Measurements from ENCODE around the gene LELP1. TPM values are rescaled to one million over a fixed set of nuclear protein-coding genes. Genes with fewer than 3 reads are reported as not detected.
"Not testable (repeated sequence)": the region's sequence is repeated elsewhere in the genome, so short reads cannot be mapped to it uniquely, and the experiment has no call there.

LELP1 gene
- total and polyA plus RNA-seq, 9 of the 15 experiments (the other 6 are each of a cell fraction or from before 2014, with no cell fraction given): not detected

DNA sequence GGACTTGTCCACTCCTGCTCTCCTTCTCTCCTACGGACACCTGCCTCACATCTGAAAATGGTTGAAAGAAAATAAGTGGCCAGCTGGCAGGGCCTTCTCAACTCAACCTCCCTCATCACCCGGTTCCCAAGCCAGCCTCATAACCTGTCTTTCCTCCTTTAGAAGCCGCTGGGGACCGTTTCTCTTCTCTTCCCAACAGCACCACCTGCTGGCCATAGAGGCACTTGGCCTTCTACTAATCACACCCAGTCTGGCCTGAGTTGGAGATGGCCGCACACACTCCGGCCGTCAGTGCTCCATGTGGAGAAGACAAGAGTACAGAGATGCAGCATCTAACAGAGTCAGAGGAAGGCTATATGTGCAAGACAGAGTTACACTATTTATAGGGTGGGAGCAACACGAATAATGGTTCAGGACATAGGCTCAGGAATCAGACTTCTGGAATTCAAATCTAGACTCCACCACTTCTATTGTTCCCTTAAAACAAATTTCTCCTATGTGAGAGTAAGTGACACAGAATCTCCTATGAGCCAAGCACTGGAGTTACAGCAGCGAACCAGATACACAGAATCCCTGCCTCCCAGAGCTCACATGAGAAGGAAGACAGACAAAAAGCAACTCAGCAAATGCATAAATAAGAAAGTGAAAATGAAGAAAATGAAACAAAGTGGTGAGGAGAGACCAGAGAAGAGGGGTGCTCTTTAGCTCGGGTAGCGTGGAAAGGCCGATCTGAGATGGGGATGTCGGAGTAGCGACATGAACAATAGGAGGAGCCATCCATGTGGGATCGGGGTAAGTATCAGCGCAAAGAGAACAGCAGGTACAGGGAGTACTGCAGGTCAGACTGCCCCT lies 20.0 kb downstream of the LELP1 start:
- H3K9me3 ChIP-seq (replicated peaks; ENCODE audit: control insufficient read depth, insufficient read depth, low read depth, low read length); H3K4me3 ChIP-seq; H3K4me2 ChIP-seq (ENCODE audit: insufficient read depth, low read length); H3K9ac ChIP-seq (ENCODE audit: insufficient read depth in 1 of 2, low read depth in 2 of 2, low read length in 2 of 2); POLR2A ChIA-PET; BruUV-seq (replicated peaks); H2AFZ ChIP-seq (ENCODE audit: low read depth, low read length); H3K79me2 ChIP-seq (ENCODE audit: control insufficient read depth, insufficient read depth, low read length); H3K36me3 ChIP-seq (ENCODE audit: control insufficient read depth, insufficient read depth, low read length); H3K27ac ChIP-seq (ENCODE audit: extremely low read depth, low read depth, low read length); H3K9me1 ChIP-seq (ENCODE audit: control insufficient read depth, insufficient read depth, low read length); H4K20me1 ChIP-seq (replicated peaks; ENCODE audit: control insufficient read depth, insufficient read depth, low read length); H3K4me1 ChIP-seq (replicated peaks in 1 of 2; ENCODE audit: control insufficient read depth in 2 of 2, insufficient read depth in 2 of 2, low read length in 2 of 2): not testable (repeated sequence)
- WGBS (ENCODE audit: insufficient coverage, low coverage, missing lambda C conversion rate): under 1% methylated on average over 15 of the region's 16 CpGs
- peak; percentile 99 for FAIRE-seq
- peak; percentile 99 for ATAC-seq
- CTCF ChIA-PET (ENCODE audit: low intra/inter-chr PET ratio): interaction anchor here (0.7 to 2.0 kb wide), 3 partner anchors 263 to 353 kb away, joined by 3 to 12 read pairs (median 3); no protein-coding TSS in a partner anchor
- peaks cover 2 to 20% of the 10 kb centered on the region in 2 experiments; a peak in 1 of 5 replicates for H3K27me3 ChIP-seq (ENCODE audit: control insufficient read depth in 2 of 2, insufficient read depth in 2 of 2, low read length in 2 of 2)
- intact Hi-C loops (cut with micrococcal nuclease): loop anchor here (2.0 to 10.0 kb wide), 3 partner anchors 262 to 571 kb away; partner anchors contain the start of gene SMCP
- in situ Hi-C loops (cut with MboI): loop anchor here (10.0 kb wide), 2 partner anchors 348 to 568 kb away; partner anchors contain the start of gene SMCP
- peak; percentile 38 to 63 (median 47) for DNase-seq (ENCODE audit: extremely low read depth in 1 of 4, low spot score in 3 of 4)
- TF ChIP-seq MAZ (CRISPR knock-in tag; conservative IDR thresholded peaks at IDR 0.05 in 1 of 2, IDR thresholded peaks at IDR 0.05 in 1 of 2) (0 out of 4 replicates have a peak, but pooled peaks of 1 of the 2 experiments have one; percentile 29), STAG1 (CRISPR knock-in tag; IDR thresholded peaks at IDR 0.05; ENCODE audit: borderline replicate concordance) (peak; percentile 37; the same call in 1 of the 2 replicates), SMC3 (conservative IDR thresholded peaks at IDR 0.05; ENCODE audit: insufficient read depth, low read depth, low read length) (peak; percentile 47; the same call in 1 of the 2 replicates)
- TF ChIP-seq, protein P1, sequence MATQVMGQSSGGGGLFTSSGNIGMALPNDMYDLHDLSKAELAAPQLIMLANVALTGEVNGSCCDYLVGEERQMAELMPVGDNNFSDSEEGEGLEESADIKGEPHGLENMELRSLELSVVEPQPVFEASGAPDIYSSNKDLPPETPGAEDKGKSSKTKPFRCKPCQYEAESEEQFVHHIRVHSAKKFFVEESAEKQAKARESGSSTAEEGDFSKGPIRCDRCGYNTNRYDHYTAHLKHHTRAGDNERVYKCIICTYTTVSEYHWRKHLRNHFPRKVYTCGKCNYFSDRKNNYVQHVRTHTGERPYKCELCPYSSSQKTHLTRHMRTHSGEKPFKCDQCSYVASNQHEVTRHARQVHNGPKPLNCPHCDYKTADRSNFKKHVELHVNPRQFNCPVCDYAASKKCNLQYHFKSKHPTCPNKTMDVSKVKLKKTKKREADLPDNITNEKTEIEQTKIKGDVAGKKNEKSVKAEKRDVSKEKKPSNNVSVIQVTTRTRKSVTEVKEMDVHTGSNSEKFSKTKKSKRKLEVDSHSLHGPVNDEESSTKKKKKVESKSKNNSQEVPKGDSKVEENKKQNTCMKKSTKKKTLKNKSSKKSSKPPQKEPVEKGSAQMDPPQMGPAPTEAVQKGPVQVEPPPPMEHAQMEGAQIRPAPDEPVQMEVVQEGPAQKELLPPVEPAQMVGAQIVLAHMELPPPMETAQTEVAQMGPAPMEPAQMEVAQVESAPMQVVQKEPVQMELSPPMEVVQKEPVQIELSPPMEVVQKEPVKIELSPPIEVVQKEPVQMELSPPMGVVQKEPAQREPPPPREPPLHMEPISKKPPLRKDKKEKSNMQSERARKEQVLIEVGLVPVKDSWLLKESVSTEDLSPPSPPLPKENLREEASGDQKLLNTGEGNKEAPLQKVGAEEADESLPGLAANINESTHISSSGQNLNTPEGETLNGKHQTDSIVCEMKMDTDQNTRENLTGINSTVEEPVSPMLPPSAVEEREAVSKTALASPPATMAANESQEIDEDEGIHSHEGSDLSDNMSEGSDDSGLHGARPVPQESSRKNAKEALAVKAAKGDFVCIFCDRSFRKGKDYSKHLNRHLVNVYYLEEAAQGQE (IDR thresholded peaks at IDR 0.05; ENCODE audit: borderline replicate concordance): peak; percentile 46; the same call in 1 of the 2 replicates
- TF ChIP-seq, protein P1 (CRISPR knock-in tag; IDR thresholded peaks at IDR 0.05; ENCODE audit: low read depth): not testable (repeated sequence)
- TF ChIP-seq, protein P2, sequence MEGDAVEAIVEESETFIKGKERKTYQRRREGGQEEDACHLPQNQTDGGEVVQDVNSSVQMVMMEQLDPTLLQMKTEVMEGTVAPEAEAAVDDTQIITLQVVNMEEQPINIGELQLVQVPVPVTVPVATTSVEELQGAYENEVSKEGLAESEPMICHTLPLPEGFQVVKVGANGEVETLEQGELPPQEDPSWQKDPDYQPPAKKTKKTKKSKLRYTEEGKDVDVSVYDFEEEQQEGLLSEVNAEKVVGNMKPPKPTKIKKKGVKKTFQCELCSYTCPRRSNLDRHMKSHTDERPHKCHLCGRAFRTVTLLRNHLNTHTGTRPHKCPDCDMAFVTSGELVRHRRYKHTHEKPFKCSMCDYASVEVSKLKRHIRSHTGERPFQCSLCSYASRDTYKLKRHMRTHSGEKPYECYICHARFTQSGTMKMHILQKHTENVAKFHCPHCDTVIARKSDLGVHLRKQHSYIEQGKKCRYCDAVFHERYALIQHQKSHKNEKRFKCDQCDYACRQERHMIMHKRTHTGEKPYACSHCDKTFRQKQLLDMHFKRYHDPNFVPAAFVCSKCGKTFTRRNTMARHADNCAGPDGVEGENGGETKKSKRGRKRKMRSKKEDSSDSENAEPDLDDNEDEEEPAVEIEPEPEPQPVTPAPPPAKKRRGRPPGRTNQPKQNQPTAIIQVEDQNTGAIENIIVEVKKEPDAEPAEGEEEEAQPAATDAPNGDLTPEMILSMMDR (IDR thresholded peaks at IDR 0.05 in 2 of 3, conservative IDR thresholded peaks at IDR 0.05 in 1 of 3; ENCODE audit: insufficient read depth in 2 of 3, low read depth in 1 of 3, low read length in 3 of 3): peak; percentile 63 to 69 (median 66)
- TF ChIP-seq, protein P3, sequence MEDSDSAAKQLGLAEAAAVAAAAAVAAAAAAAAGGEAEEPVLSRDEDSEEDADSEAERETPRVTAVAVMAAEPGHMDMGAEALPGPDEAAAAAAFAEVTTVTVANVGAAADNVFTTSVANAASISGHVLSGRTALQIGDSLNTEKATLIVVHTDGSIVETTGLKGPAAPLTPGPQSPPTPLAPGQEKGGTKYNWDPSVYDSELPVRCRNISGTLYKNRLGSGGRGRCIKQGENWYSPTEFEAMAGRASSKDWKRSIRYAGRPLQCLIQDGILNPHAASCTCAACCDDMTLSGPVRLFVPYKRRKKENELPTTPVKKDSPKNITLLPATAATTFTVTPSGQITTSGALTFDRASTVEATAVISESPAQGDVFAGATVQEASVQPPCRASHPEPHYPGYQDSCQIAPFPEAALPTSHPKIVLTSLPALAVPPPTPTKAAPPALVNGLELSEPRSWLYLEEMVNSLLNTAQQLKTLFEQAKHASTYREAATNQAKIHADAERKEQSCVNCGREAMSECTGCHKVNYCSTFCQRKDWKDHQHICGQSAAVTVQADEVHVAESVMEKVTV (CRISPR knock-in tag; IDR thresholded peaks at IDR 0.05): peak; percentile 60; the same call in 1 of the 2 replicates
